Measurements from ENCODE around the gene PM20D2. TPM values are rescaled to one million over a fixed set of nuclear protein-coding genes. Genes with fewer than 3 reads are reported as not detected.
"Not testable (repeated sequence)": the region's sequence is repeated elsewhere in the genome, so short reads cannot be mapped to it uniquely, and the experiment has no call there.

The PM20D2 gene
- total RNA-seq, 1 donor from 2014 or later, result 13.7 TPM

DNA sequence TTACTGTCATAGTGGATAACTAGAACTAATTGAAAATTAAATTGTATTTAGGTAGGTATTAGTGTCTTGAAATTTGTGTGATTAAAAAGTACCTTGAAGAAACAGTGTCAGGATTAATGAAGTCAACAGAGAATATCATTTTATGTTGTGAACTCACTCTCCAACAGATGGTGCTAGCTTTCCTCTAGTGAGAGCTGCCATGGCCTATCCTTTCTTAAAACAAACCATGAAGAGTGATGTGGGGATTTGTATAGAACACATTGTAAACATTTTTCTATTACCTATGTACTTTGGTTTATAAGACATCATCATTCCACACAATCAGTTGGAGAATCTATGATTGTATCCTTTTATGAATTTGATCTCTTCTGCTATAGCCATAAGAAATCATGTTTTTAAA, 23.2 kb upstream of the PM20D2 start:
- peaks cover 2% of the 10 kb centered on the region for H3K4me1 Mint-ChIP-seq

GRCh38 chr6:89128256-89128671, 17.6 kb upstream of the PM20D2 start:
- H3K9me3 Mint-ChIP-seq, result peaks cover 12% of the 10 kb centered on the region
- not testable (repeated sequence) for H3K27ac Mint-ChIP-seq; H3K4me1 Mint-ChIP-seq; DNase-seq (ENCODE audit: low spot score in 2 of 2, unreplicated experiment in 2 of 2); H3K4me3 Mint-ChIP-seq; H3K27me3 Mint-ChIP-seq (ENCODE audit: low read depth)
- peaks cover 17% of the 10 kb centered on the region for H3K36me3 Mint-ChIP-seq

More for the DNA sequence above, 23.2 kb upstream of the PM20D2 start:
- TF ChIP-seq CTCF (IDR thresholded peaks at IDR 0.05; ENCODE audit: unreplicated experiment), result no peak
- no peak overlapping the region for H3K4me3 Mint-ChIP-seq
- peaks cover 2% of the 10 kb centered on the region for H3K9me3 Mint-ChIP-seq
- H3K27me3 Mint-ChIP-seq (ENCODE audit: low read depth), result no peaks in the 10 kb centered on the region
- H3K36me3 Mint-ChIP-seq, result peaks cover 4% of the 10 kb centered on the region
- no peak overlapping the region for H3K27ac Mint-ChIP-seq
- DNase-seq (ENCODE audit: low spot score in 2 of 2, unreplicated experiment in 2 of 2), result no peak

DNA sequence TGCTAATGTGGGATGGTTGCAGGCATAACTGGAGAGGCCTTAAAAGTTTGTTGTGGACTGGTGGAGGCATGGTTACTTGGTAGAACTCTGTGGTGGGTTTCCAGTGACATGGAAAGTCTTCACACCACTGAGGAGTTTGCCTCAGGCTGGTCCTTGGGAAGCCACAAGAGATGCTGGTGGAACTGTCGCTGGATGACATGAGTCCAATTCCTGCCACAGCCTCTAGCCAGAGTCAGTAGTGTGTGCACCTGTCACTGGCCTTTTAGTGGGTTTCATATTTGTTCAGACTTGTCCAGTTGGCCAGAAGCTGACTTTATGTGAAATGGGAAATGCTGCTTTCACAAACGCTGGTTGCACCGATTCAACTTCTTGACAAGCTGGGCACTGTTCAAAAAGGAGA, 14.3 kb upstream of the PM20D2 start:
- Mint-ChIP-seq H3K4me3 (no peak overlapping the region), H3K27ac (no peak overlapping the region), H3K9me3 (peaks cover 26% of the 10 kb centered on the region), H3K36me3 (peaks cover 21% of the 10 kb centered on the region), H3K4me1 (no peaks in the 10 kb centered on the region), H3K27me3 (ENCODE audit: low read depth) (peaks cover 2% of the 10 kb centered on the region)
- DNase-seq (ENCODE audit: low spot score in 2 of 2, unreplicated experiment in 2 of 2), result no peak
- no peak for TF ChIP-seq CTCF (IDR thresholded peaks at IDR 0.05; ENCODE audit: unreplicated experiment)

- Mint-ChIP-seq H3K4me1 (no peaks in the 10 kb centered on the region), H3K9me3 (peaks cover 24% of the 10 kb centered on the region), H3K36me3 (peaks cover 17% of the 10 kb centered on the region), H3K27ac (no peak overlapping the region), H3K4me3 (no peak overlapping the region), H3K27me3 (ENCODE audit: low read depth) (peaks cover 2% of the 10 kb centered on the region)
- no peak for TF ChIP-seq CTCF (IDR thresholded peaks at IDR 0.05; ENCODE audit: unreplicated experiment)
- DNase-seq (ENCODE audit: low spot score in 2 of 2, unreplicated experiment in 2 of 2), result no peak
Measured at GRCh38 chr6:89132057-89132456, 13.8 kb upstream of the PM20D2 start.

DNA sequence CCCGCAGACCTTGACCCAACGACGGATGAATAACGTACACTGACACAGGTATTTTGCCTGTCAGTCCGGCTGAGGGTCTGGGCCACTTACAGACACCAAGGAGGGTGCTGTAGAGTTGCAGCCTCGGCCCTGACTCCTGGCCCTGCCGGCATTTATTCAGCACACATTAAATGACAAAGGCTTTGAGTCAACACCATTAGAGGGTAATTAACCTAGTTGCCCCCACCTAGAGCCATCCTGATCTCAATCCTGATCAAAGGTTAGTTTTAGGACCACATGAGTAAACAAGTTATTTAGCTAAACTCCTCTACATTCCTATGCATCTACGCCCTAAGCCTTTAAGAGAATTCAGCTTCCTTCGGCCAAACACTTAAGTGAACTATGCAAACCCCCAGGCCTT, 11.9 kb upstream of the PM20D2 start:
- peaks cover 11% of the 10 kb centered on the region for H3K36me3 Mint-ChIP-seq
- no peak for DNase-seq (ENCODE audit: low spot score in 2 of 2, unreplicated experiment in 2 of 2)
- H3K4me3 Mint-ChIP-seq, result no peak overlapping the region
- peaks cover 16% of the 10 kb centered on the region for H3K9me3 Mint-ChIP-seq
- H3K4me1 Mint-ChIP-seq, result peaks cover under 1% of the 10 kb centered on the region
- H3K27ac Mint-ChIP-seq, result no peak overlapping the region
- peaks cover 2% of the 10 kb centered on the region for H3K27me3 Mint-ChIP-seq (ENCODE audit: low read depth)
- TF ChIP-seq CTCF (IDR thresholded peaks at IDR 0.05; ENCODE audit: unreplicated experiment), result no peak

DNA sequence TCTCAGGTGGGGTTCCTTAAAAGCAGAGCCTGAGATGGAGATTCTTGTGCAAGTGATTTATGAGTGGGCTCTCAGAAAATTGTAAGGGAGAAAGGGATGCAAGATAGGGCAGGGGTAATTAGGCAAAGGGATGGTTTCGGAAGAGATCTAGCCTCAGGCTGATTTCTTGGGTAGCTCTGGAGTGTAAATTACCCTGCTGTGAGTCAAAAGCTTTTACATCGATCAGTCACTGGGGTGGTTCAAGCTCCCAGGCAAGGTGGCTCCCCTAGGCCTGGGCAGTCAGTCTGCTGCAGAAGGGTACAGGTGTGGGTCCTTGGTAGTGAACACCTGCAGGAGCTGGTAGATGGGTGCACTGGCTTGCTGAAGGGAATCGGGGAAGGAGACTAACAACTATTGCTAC, 11.1 kb upstream of the PM20D2 start:
- H3K27me3 Mint-ChIP-seq (ENCODE audit: low read depth), result peaks cover 2% of the 10 kb centered on the region
- H3K4me1 Mint-ChIP-seq, result peaks cover 8% of the 10 kb centered on the region
- H3K4me3 Mint-ChIP-seq, result no peak overlapping the region
- H3K9me3 Mint-ChIP-seq, result peaks cover 14% of the 10 kb centered on the region
- TF ChIP-seq CTCF (IDR thresholded peaks at IDR 0.05; ENCODE audit: unreplicated experiment), result no peak
- peaks cover 9% of the 10 kb centered on the region for H3K36me3 Mint-ChIP-seq
- no peak overlapping the region for H3K27ac Mint-ChIP-seq
- no peak for DNase-seq (ENCODE audit: low spot score in 2 of 2, unreplicated experiment in 2 of 2)
